ENCODE results near the gene ACVR2B. TPM values are rescaled to one million over a fixed set of nuclear protein-coding genes. Genes with fewer than 3 reads are reported as not detected.

The ACVR2B gene
- total and polyA plus RNA-seq, 2 of the 13 experiments (the other 11 are each of a cell fraction or from before 2014, with no cell fraction given): 10.0 to 12.7 TPM

- TF ChIP-seq MXD1 (CRISPR knock-in tag; IDR thresholded peaks at IDR 0.05): peak; percentile 34
- TF ChIP-seq IKZF5 (CRISPR knock-in tag; IDR thresholded peaks at IDR 0.05): 0 out of 2 replicates have a peak, but pooled peaks have one; percentile 43
- TF ChIP-seq MYPOP (CRISPR knock-in tag; IDR thresholded peaks at IDR 0.05): 0 out of 2 replicates have a peak, but pooled peaks have one; percentile 28
- TF ChIP-seq ZNF780A (CRISPR knock-in tag; IDR thresholded peaks at IDR 0.05): no peak; the same call in 1 of the 2 replicates
- no peak; the same call in 1 of the 2 replicates for TF ChIP-seq WIZ (CRISPR knock-in tag; IDR thresholded peaks at IDR 0.05)
- no peak for TF ChIP-seq ZNF713 (CRISPR knock-in tag; IDR thresholded peaks at IDR 0.05)
- TF ChIP-seq RBM22 (optimal IDR thresholded peaks at IDR 0.05; ENCODE audit: low read length): peak; percentile 8
- peak; percentile 60 for TF ChIP-seq THAP11 (CRISPR knock-in tag; IDR thresholded peaks at IDR 0.05)
- peak; percentile 40 for TF ChIP-seq MED1 (CRISPR knock-in tag; IDR thresholded peaks at IDR 0.05)
- TF ChIP-seq MYNN (CRISPR knock-in tag; IDR thresholded peaks at IDR 0.05; ENCODE audit: low read depth): no peak
- TF ChIP-seq ZFP37 (CRISPR knock-in tag; IDR thresholded peaks at IDR 0.05; ENCODE audit: borderline replicate concordance): peak; percentile 74; the same call in 1 of the 2 replicates
- peak; percentile 46 to 75 for TF ChIP-seq POLR2A (IDR thresholded peaks at IDR 0.05; ENCODE audit: insufficient read depth in 1 of 2, low read depth in 2 of 2, low read length in 2 of 2)
- peak; percentile 38; the same call in 1 of the 2 replicates for TF ChIP-seq MYC (CRISPR knock-in tag; IDR thresholded peaks at IDR 0.05; ENCODE audit: borderline replicate concordance)
- TF ChIP-seq THAP8 (CRISPR knock-in tag; IDR thresholded peaks at IDR 0.05; ENCODE audit: borderline replicate concordance): 0 out of 2 replicates have a peak, but pooled peaks have one; percentile 34
- TF ChIP-seq ZNF354B (CRISPR knock-in tag; IDR thresholded peaks at IDR 0.05): 0 out of 2 replicates have a peak, but pooled peaks have one; percentile 31
- TF ChIP-seq ATF3 (CRISPR knock-in tag; IDR thresholded peaks at IDR 0.05): no peak
- TF ChIP-seq BRD4 (CRISPR knock-in tag; IDR thresholded peaks at IDR 0.05): 0 out of 2 replicates have a peak, but pooled peaks have one; percentile 35
- peak; percentile 53; the same call in 1 of the 2 replicates for TF ChIP-seq KDM5B (CRISPR knock-in tag; IDR thresholded peaks at IDR 0.05; ENCODE audit: borderline replicate concordance)
- no peak for TF ChIP-seq FOXP1 (IDR thresholded peaks at IDR 0.05)
- peak; percentile 46; the same call in 1 of the 2 replicates for TF ChIP-seq FOXP1 (CRISPR knock-in tag; IDR thresholded peaks at IDR 0.05)
- TF ChIP-seq ZNF589 (CRISPR knock-in tag; conservative IDR thresholded peaks at IDR 0.05): peak; percentile 61
- 0 out of 2 replicates have a peak, but pooled peaks have one; percentile 51 for TF ChIP-seq THAP9 (CRISPR knock-in tag; IDR thresholded peaks at IDR 0.05; ENCODE audit: borderline replicate concordance)
- TF ChIP-seq NBN (conservative IDR thresholded peaks at IDR 0.05): no peak
- TF ChIP-seq ZNF484 (CRISPR knock-in tag; IDR thresholded peaks at IDR 0.05; ENCODE audit: borderline replicate concordance, low read depth): no peak
Observed at GRCh38 chr3:38454884-38455638, 1.4 kb downstream of the ACVR2B start (continued).

All from HepG2 (cell line).